ENCODE results near the gene ELMO1.

- TF ChIP-seq CTCF (IDR thresholded peaks at IDR 0.05) (no peak), EP300 (IDR thresholded peaks at IDR 0.05) (no peak), POLR2A (IDR thresholded peaks at IDR 0.05) (no peak)
Observed at GRCh38 chr7:37332243-37333016, 116.2 kb downstream of the ELMO1 start.
